Heart left ventricle (tissue), 13 donors: ENCODE data around the gene SOHLH2.

ENCODE experiments used
- POLR2A ChIP-seq, 2 donors: fragments of 450-650 bp; IDR thresholded peaks; one replicate each; pipeline ENCODE4 v1.6.1; 2017; ENCODE audit warnings: antibody characterized with exemption in 2 of 2, mild to moderate bottlenecking in 2 of 2, moderate library complexity in 2 of 2
- TF ChIP-seq, protein P1 (sequence below), 12 donors: fragments of 200-600 bp; sonication (generic) in 4 of 12; IDR thresholded peaks; one replicate each; pipeline versions ENCODE4 v1.5.0 to v1.8.0; 2018 to 2022; ENCODE audit warnings: antibody characterized with exemption in 12 of 12, mild to moderate bottlenecking in 5 of 12
- donor health status: ischemic (EF 13 %, LVEDD 7.1; RV severe dilation, severe dysfunction).
- donor health status: DM: no; HTN: yes; CAD: no.
- donor health status: DM: no; HTN: no; CAD: no.
- donor health status: ischemic (EF 25% LVEDD 6.9; RV normal size, moderate dysfunction).
- donor health status: ischemic (EF 25% LVEDD 5.7; RV mildly dilated, moderate dysfunction).
- donor health status: ischemic (EF 35%, LVEDD 5.7; RV mildly dilated, moderate dysfunction).
- donor health status: nonischemic (EF 11% LVEDD 7.7; RV severe dilation, severe dysfunction).
- donor health status: DM: yes; HTN: yes; CAD: no.
- donor health status: PGD.
- donor health status: ischemic (EF 29% LVEDD 5.4; RV normal size, mild dysfunction).
- donor health status: nonischemic (EF 23%, LVEDD 6.1; RV moderate dilation, normal function).

GRCh38 chr13:36193151-36193855 lies 21.1 kb downstream of the SOHLH2 start:
- no peak for TF ChIP-seq POLR2A (IDR thresholded peaks at IDR 0.05)
- TF ChIP-seq, protein P1, sequence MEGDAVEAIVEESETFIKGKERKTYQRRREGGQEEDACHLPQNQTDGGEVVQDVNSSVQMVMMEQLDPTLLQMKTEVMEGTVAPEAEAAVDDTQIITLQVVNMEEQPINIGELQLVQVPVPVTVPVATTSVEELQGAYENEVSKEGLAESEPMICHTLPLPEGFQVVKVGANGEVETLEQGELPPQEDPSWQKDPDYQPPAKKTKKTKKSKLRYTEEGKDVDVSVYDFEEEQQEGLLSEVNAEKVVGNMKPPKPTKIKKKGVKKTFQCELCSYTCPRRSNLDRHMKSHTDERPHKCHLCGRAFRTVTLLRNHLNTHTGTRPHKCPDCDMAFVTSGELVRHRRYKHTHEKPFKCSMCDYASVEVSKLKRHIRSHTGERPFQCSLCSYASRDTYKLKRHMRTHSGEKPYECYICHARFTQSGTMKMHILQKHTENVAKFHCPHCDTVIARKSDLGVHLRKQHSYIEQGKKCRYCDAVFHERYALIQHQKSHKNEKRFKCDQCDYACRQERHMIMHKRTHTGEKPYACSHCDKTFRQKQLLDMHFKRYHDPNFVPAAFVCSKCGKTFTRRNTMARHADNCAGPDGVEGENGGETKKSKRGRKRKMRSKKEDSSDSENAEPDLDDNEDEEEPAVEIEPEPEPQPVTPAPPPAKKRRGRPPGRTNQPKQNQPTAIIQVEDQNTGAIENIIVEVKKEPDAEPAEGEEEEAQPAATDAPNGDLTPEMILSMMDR (IDR thresholded peaks at IDR 0.05): no peak
